Measurements from ENCODE around the gene CPEB3.
"Not testable (repeated sequence)": the region's sequence is repeated elsewhere in the genome, so short reads cannot be mapped to it uniquely, and the experiment has no call there.

The CPEB3 gene

DNA sequence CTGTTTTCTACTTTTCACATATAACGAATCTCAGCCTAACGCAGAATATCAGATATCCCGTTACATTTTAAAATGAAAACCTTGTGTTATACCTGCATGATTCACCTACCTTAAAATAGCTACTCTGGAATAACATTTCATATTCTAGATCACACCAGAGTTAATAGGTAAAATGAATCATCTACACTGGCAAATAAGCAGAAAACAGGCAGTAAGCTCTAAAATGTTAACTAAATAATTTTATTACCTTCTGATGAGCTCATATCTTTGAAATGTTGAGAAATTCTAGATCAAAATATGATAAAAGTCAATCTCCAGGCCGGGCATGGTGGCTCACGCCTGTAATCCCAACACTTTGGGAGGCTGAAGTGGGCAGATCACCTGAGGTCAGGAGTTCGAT lies 71.3 kb downstream of the CPEB3 start:
- DNase-seq (ENCODE audit: low spot score): no peak
- in situ Hi-C loops (cut with MboI; ENCODE audit: low sequenced_read_pairs, unreplicated experiment): no loop called here
- no peak for TF ChIP-seq CTCF (IDR thresholded peaks at IDR 0.05; ENCODE audit: borderline replicate concordance, control extremely low read depth, extremely low read depth, insufficient read depth, missing control alignments)

DNA sequence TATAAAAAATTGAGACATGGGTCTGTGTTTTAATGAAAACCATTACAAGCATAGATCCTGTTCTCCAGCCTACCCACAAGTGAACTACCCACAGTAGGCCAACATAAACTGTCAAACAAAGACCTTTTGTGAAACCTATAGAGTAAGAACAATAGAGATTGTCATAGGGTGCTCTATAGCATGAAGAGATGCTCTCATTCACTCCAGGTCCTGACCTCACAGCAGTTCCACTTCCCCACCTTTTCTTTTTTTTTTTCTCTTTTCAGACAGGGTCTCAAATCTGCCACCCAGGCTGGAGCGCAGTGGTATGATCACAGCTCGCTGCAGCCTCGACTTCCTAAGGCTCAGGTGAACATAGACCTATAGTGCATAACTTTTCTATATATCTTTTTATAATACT lies 72.3 kb downstream of the CPEB3 start:
- no peak for DNase-seq (ENCODE audit: low spot score)
- no peak for TF ChIP-seq CTCF (IDR thresholded peaks at IDR 0.05; ENCODE audit: borderline replicate concordance, control extremely low read depth, extremely low read depth, insufficient read depth, missing control alignments)
- in situ Hi-C loops (cut with MboI; ENCODE audit: low sequenced_read_pairs, unreplicated experiment): no loop called here

DNA sequence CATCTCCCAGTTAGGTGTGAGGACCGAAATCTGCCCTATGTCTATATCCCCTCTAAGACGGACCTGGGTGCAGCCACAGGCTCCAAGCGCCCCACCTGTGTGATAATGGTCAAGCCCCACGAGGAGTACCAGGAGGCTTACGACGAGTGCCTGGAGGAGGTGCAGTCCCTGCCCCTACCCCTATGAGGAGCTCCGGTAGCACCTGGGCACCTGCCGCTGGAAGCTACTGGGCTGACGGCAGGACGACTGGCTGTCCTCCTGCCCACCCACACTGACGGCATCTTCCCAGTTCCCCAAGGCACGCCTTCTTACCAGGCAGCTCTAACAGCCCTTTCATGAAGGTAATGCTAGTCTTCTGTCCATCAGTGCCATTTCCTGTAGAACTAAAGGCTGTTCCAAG lies 74.3 kb downstream of the CPEB3 start:
- DNase-seq (ENCODE audit: low spot score); in situ Hi-C loops (cut with MboI; ENCODE audit: low sequenced_read_pairs, unreplicated experiment): not testable (repeated sequence)

GRCh38 chr10:92215222-92215621 lies 75.7 kb downstream of the CPEB3 start:
- DNase-seq (ENCODE audit: low spot score); in situ Hi-C loops (cut with MboI; ENCODE audit: low sequenced_read_pairs, unreplicated experiment): not testable (repeated sequence)

DNA sequence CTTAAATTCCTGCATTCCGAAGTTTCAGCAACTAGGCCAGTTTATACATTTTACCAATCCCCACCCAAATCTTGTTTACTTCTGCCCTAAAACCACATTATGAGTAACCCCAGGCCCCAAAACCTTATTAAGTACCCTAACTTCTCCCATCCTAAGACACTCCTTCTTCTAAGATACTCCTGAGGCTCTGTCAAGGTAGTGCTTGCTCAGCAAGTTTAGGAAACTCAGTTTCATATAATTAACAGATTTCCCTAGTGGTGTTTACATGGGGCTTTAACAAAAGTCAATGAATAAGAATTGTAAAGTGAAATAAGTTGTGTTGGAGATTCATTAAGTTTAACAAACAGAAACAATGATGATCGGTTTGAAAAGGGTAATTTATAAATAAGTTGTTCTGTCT lies 77.8 kb downstream of the CPEB3 start:
- no peak for TF ChIP-seq CTCF (IDR thresholded peaks at IDR 0.05; ENCODE audit: borderline replicate concordance, control extremely low read depth, extremely low read depth, insufficient read depth, missing control alignments)
- in situ Hi-C loops (cut with MboI; ENCODE audit: low sequenced_read_pairs, unreplicated experiment): no loop called here
- no peak for DNase-seq (ENCODE audit: low spot score)

DNA sequence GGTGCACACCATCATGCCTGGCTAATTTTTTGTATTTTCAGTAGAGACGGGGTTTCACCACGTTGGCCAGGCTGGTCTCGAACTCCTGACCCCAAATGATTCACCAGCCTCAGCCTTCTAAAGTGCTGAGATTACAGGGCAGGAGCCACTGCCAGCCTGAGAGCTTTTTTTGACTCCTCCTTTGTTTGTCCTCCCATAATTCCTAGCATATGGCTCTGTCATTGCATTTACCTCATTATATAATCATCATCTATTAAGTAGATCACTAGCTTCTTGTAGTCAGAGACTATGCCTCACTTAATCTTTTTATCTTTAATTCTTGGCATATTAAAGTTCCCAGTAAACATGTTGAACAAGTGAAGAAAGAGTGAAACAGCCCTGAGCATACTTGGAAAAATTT lies 82.1 kb downstream of the CPEB3 start:
- in situ Hi-C loops (cut with MboI; ENCODE audit: low sequenced_read_pairs, unreplicated experiment): no loop called here
- TF ChIP-seq CTCF (IDR thresholded peaks at IDR 0.05; ENCODE audit: borderline replicate concordance, control extremely low read depth, extremely low read depth, insufficient read depth, missing control alignments): no peak
- DNase-seq (ENCODE audit: low spot score): no peak

- no peak for DNase-seq (ENCODE audit: low spot score)
- no peak for TF ChIP-seq CTCF (IDR thresholded peaks at IDR 0.05; ENCODE audit: borderline replicate concordance, control extremely low read depth, extremely low read depth, insufficient read depth, missing control alignments)
- in situ Hi-C loops (cut with MboI; ENCODE audit: low sequenced_read_pairs, unreplicated experiment): no loop called here
Observed at GRCh38 chr10:92208157-92208720, 82.6 kb downstream of the CPEB3 start.

- in situ Hi-C loops (cut with MboI; ENCODE audit: low sequenced_read_pairs, unreplicated experiment): no loop called here
- no peak for DNase-seq (ENCODE audit: low spot score)
- no peak for TF ChIP-seq CTCF (IDR thresholded peaks at IDR 0.05; ENCODE audit: borderline replicate concordance, control extremely low read depth, extremely low read depth, insufficient read depth, missing control alignments)
Observed at GRCh38 chr10:92207061-92207460, 83.8 kb downstream of the CPEB3 start.
